K562 (cell line): Measurements from ENCODE around the gene PHKG1. TPM values are rescaled to one million over a fixed set of nuclear protein-coding genes. Genes with fewer than 3 reads are reported as not detected.
A peak's percentile ranks its signal among the peaks of the same experiment; 100 is the strongest.

Experiments
- ATAC-seq: fragments of 200-7000 bp; cut with Tn5 transposase; 3 replicates; pipeline ENCODE4 v1.9.1; 2020; ENCODE audit warnings: moderate library complexity
- BruUV-seq: library from RNA; stranded (reverse); fragments of 400-500 nt; replicated peaks from 2 replicates; lab custom pipeline; 2021; lab: Mats Ljungman, UMichigan
- CTCF ChIA-PET: fragments of 300-600 bp; formaldehyde crosslinking; extraction: SDS; loops from one replicate; lab custom pipeline; 2021; ENCODE audit warnings: low intra/inter-chr PET ratio; lab: Yijun Ruan, JAX
- POLR2A ChIA-PET: fragments of 300-600, 350-650 bp; sonication (Branson Sonifier 250); formaldehyde crosslinking; extraction: SDS; loops from one replicate; lab custom pipeline; 2021; ENCODE audit warnings: antibody characterized with exemption, inconsistent platforms; lab: Yijun Ruan, JAX
- DNase-seq, 4 experiments: peaks; one replicate each; pipeline versions ENCODE4 v3.0.0 to v3.0.0-alpha.2; 2011 to 2018; ENCODE audit warnings: low spot score in 3 of 4, mixed read lengths in 3 of 4; ENCODE audit errors: extremely low read depth in 1 of 4
- FAIRE-seq: peaks from 2 replicates; lab custom pipeline; 2011; peaks lifted over from hg19 to GRCh38; lab: Jason Lieb, UNC
- H2AFZ ChIP-seq: 2 replicates; pipeline ENCODE4 v1.6.0; 2011; ENCODE audit warnings: low read depth, low read length, control low read depth, inconsistent platforms
- H3K27ac ChIP-seq: fragments of 200-600 bp; 3 replicates; pipeline ENCODE4 v1.8.0; 2011; ENCODE audit warnings: low read depth, mild to moderate bottlenecking, control low read depth, inconsistent platforms, low read length, moderate library complexity, mixed read lengths; ENCODE audit errors: extremely low read depth
- H3K27me3 ChIP-seq, 2 experiments: fragments of 300-600 bp in 1 of 2; 2 replicates in 1 of 2; 3 replicates in 1 of 2; pipeline versions ENCODE4 v1.6.0 to v1.8.0; 2011; ENCODE audit warnings: inconsistent platforms in 2 of 2, low read length in 2 of 2, mild to moderate bottlenecking in 1 of 2, mixed read lengths in 1 of 2, moderate library complexity in 1 of 2; ENCODE audit not compliant: control insufficient read depth in 2 of 2, insufficient read depth in 2 of 2
- H3K36me3 ChIP-seq: fragments of 300-600 bp; 3 replicates; pipeline ENCODE4 v1.8.0; 2011; ENCODE audit warnings: mild to moderate bottlenecking, low read length, inconsistent platforms; ENCODE audit not compliant: control insufficient read depth, insufficient read depth
- H3K4me1 ChIP-seq, 2 experiments: fragments of 200-600 bp in 1 of 2; replicated peaks in 1 of 2; 2 replicates in 1 of 2; 3 replicates in 1 of 2; pipeline versions ENCODE4 v1.5.1 to v1.8.0; 2011; ENCODE audit warnings: inconsistent platforms in 2 of 2, low read length in 2 of 2, mild to moderate bottlenecking in 1 of 2, mixed read lengths in 1 of 2, moderate library complexity in 1 of 2; ENCODE audit not compliant: control insufficient read depth in 2 of 2, insufficient read depth in 2 of 2
- H3K4me2 ChIP-seq: 2 replicates; pipeline ENCODE4 v1.6.1; 2011; ENCODE audit warnings: low read length, control low read depth, inconsistent platforms, mixed read lengths; ENCODE audit not compliant: insufficient read depth
- H3K4me3 ChIP-seq: fragments of 200-600 bp; sonication (generic), shearing (Covaris generic); 2 replicates; pipeline ENCODE4 v1.5.1; 2016; ENCODE audit warnings: control low read depth, inconsistent platforms
- H3K79me2 ChIP-seq: fragments of 200-600 bp; 3 replicates; pipeline ENCODE4 v1.8.0; 2011; ENCODE audit warnings: low read length, inconsistent platforms; ENCODE audit not compliant: control insufficient read depth, insufficient read depth
- H3K9ac ChIP-seq, 2 experiments: 2 replicates each; pipeline versions ENCODE4 v1.6.0 to v1.6.1; 2011; ENCODE audit warnings: low read depth in 2 of 2, low read length in 2 of 2, control low read depth in 1 of 2, inconsistent platforms in 1 of 2, mild to moderate bottlenecking in 1 of 2, mixed read lengths in 1 of 2; ENCODE audit not compliant: insufficient read depth in 1 of 2
- H3K9me1 ChIP-seq: one replicate; pipeline ENCODE4 v1.6.0; 2011; ENCODE audit warnings: inconsistent platforms, mild to moderate bottlenecking, low read length, moderate library complexity; ENCODE audit not compliant: control insufficient read depth, insufficient read depth
- H3K9me3 ChIP-seq: replicated peaks from 2 replicates; pipeline ENCODE4 v1.5.1; 2011; ENCODE audit warnings: low read depth, low read length, inconsistent platforms; ENCODE audit not compliant: control insufficient read depth, insufficient read depth
- H4K20me1 ChIP-seq: replicated peaks from 2 replicates; pipeline ENCODE4 v1.6.1; 2011; ENCODE audit warnings: low read length, inconsistent platforms, mixed read lengths; ENCODE audit not compliant: control insufficient read depth, insufficient read depth
- ARHGAP35 ChIP-seq: fragments of 450-650 bp; IDR thresholded peaks from 2 replicates; pipeline ENCODE4 v1.6.1; 2018; ENCODE audit not compliant: partially characterized antibody
- ARNT ChIP-seq, 2 experiments: fragments of 450-650 bp; IDR thresholded peaks; 2 replicates each; pipeline ENCODE4 v1.6.1; 2016; ENCODE audit warnings: mild to moderate bottlenecking in 1 of 2
- BCLAF1 ChIP-seq, 2 experiments: fragments of 450-650 bp in 1 of 2; IDR thresholded peaks; 2 replicates each; pipeline ENCODE4 v1.6.1; 2011 to 2017; ENCODE audit warnings: low read depth in 2 of 2, antibody characterized with exemption in 1 of 2, borderline replicate concordance in 1 of 2, low read length in 1 of 2, mild to moderate bottlenecking in 1 of 2, mixed read lengths in 1 of 2; ENCODE audit not compliant: control insufficient read depth in 1 of 2
- CBX5 ChIP-seq: IDR thresholded peaks from 2 replicates; pipeline ENCODE4 v1.6.1; 2014; ENCODE audit warnings: low read depth, borderline replicate concordance
- DDX20 ChIP-seq: fragments of 450-650 bp; IDR thresholded peaks from 2 replicates; pipeline ENCODE4 v1.6.1; 2016; ENCODE audit warnings: missing genetic modification characterization, low read depth, mild to moderate bottlenecking, missing compliant biosample characterization, moderate library complexity
- GTF2A2 ChIP-seq: IDR thresholded peaks from 2 replicates; pipeline ENCODE4 v1.6.1; 2016; ENCODE audit warnings: mild to moderate bottlenecking, missing genetic modification characterization, missing compliant biosample characterization
- HNRNPUL1 ChIP-seq: fragments of 200-400 bp; formaldehyde crosslinking; IDR thresholded peaks from 2 replicates; pipeline ENCODE4 v1.6.1; 2017; ENCODE audit warnings: low read length
- KHSRP ChIP-seq: fragments of 450-650 bp; IDR thresholded peaks from 2 replicates; pipeline ENCODE4 v1.6.1; 2017
- PKNOX1 ChIP-seq: fragments of 450-650 bp; IDR thresholded peaks from 2 replicates; pipeline ENCODE4 v1.6.1; 2016
- WGBS: fragments of 100-300 bp; shearing (Covaris generic); methylation state at CpG from one replicate; pipeline ENCODE4 v1.1.6; 2016; ENCODE audit warnings: low coverage, mixed read lengths; ENCODE audit not compliant: insufficient coverage; ENCODE audit errors: missing lambda C conversion rate; 5-methylcytosine and 5-hydroxymethylcytosine counted together
- in situ Hi-C: fragments of 300-500 bp; cut with MboI; formaldehyde crosslinking; loops from 4 replicates; pipeline ENCODE4 v1.15.0; 2018; ENCODE audit warnings: inconsistent platforms, mixed read lengths
- intact Hi-C: fragments of 100-400 bp; cut with micrococcal nuclease; formaldehyde crosslinking; loops from 2 replicates; pipeline ENCODE4 v1.14.2; 2022
- polyA plus RNA-seq, 8 experiments: library from polyadenylated mRNA; depleted of rRNA in 4 of 8; stranded (reverse) in 5 of 8; unstranded in 3 of 8; fragments of >200 nt; fragmentation: Nextera tagmentation in 2 of 8; fragmentation: Illumina TruSeq in 1 of 8; extraction: Ambion mirVana in 2 of 8; extraction: Trizol in 1 of 8; gene quantifications; 2 replicates each; pipeline versions ENCODE4 v1.2.1 to v1.2.3, GENCODE V29; 2011 to 2014; ENCODE audit warnings: inconsistent platforms in 1 of 8, missing spikeins in 1 of 8
- total RNA-seq, 7 experiments: library from RNA; depleted of rRNA in 6 of 7; stranded (reverse); fragments of >200 nt in 6 of 7; fragmentation: Illumina TruSeq in 2 of 7; extraction: Trizol in 2 of 7; gene quantifications; 2 replicates each; pipeline versions ENCODE4 v1.2.1 to v1.2.3, GENCODE V29; 2011 to 2021; ENCODE audit warnings: low replicate concordance in 1 of 7
- TF ChIP-seq, protein P1 (sequence below): fragments of 450-650 bp; IDR thresholded peaks from 2 replicates; pipeline ENCODE4 v1.7.1; 2018; ENCODE audit warnings: mild to moderate bottlenecking, low read depth; ENCODE audit not compliant: partially characterized antibody

Gene PHKG1
- total and polyA plus RNA-seq, 9 of the 15 experiments (the other 6 are each of a cell fraction or from before 2014, with no cell fraction given) = 0.10 to 0.83 (median 0.46) TPM

- Histone ChIP-seq H3K4me2 (peak overlapping the region; percentile 82), H3K36me3 (peaks cover 61% of the 10 kb centered on the region), H4K20me1 (no peaks in the 10 kb centered on the region; the same call in 1 of the 2 replicates), H3K79me2 (peaks cover 49% of the 10 kb centered on the region), H3K4me1 (peaks cover 28 to 40% of the 10 kb centered on the region in 2 experiments), H3K9me1 (no peaks in the 10 kb centered on the region), H3K9ac (peak overlapping the region in 1 of 2 experiments; percentile 79; a peak in 2 of 4 replicates), H2AFZ (no peak overlapping the region), H3K4me3 (peak overlapping the region; percentile 57; the same call in 1 of the 2 replicates), H3K27ac (peak overlapping the region; percentile 86), H3K27me3 (no peaks in the 10 kb centered on the region), H3K9me3 (no peaks in the 10 kb centered on the region)
- FAIRE-seq (no peak), ATAC-seq (peak; percentile 13), DNase-seq (no peak)
- CTCF ChIA-PET = interaction anchor here (0.6 kb wide), 1 partner anchor 39 kb away, joined by 4 read pairs; no protein-coding TSS in a partner anchor
- TF ChIP-seq BCLAF1 (IDR thresholded peaks at IDR 0.05; ENCODE audit: borderline replicate concordance in 1 of 2, control insufficient read depth in 1 of 2, low read depth in 2 of 2, low read length in 1 of 2) = 0 out of 4 replicates have a peak, but pooled peaks of 1 of the 2 experiments have one; percentile 33
- 0 out of 2 replicates have a peak, but pooled peaks have one; percentile 21 for TF ChIP-seq DDX20 (tag)
- 0 out of 2 replicates have a peak, but pooled peaks have one; percentile 3 for TF ChIP-seq PKNOX1
- no peak for TF ChIP-seq CBX5
- TF ChIP-seq GTF2A2 (tag) = no peak
- TF ChIP-seq ARNT (IDR thresholded peaks at IDR 0.05) = peak in 1 of 2 experiments; percentile 24; a peak in 1 of 4 replicates
- TF ChIP-seq KHSRP = 0 out of 2 replicates have a peak, but pooled peaks have one; percentile 11
- TF ChIP-seq ARHGAP35 = peak; percentile 39
- TF ChIP-seq HNRNPUL1 = no peak
- TF ChIP-seq, protein P1, sequence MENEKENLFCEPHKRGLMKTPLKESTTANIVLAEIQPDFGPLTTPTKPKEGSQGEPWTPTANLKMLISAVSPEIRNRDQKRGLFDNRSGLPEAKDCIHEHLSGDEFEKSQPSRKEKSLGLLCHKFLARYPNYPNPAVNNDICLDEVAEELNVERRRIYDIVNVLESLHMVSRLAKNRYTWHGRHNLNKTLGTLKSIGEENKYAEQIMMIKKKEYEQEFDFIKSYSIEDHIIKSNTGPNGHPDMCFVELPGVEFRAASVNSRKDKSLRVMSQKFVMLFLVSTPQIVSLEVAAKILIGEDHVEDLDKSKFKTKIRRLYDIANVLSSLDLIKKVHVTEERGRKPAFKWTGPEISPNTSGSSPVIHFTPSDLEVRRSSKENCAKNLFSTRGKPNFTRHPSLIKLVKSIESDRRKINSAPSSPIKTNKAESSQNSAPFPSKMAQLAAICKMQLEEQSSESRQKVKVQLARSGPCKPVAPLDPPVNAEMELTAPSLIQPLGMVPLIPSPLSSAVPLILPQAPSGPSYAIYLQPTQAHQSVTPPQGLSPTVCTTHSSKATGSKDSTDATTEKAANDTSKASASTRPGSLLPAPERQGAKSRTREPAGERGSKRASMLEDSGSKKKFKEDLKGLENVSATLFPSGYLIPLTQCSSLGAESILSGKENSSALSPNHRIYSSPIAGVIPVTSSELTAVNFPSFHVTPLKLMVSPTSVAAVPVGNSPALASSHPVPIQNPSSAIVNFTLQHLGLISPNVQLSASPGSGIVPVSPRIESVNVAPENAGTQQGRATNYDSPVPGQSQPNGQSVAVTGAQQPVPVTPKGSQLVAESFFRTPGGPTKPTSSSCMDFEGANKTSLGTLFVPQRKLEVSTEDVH = peak; percentile 31
- WGBS = 21% methylated on average over 7 of the region's 7 CpGs
- TSS peak; percentile 84 for BruUV-seq
- POLR2A ChIA-PET = interaction anchor here (0.8 to 5.0 kb wide), 6 partner anchors 9 to 41 kb away, joined by 3 to 40 read pairs (median 3); partner anchors contain the start of genes CCT6A and PSPH
- intact Hi-C loops (no loop called here), in situ Hi-C loops (no loop called here)
These were observed 29.3 kb downstream of the PHKG1 start for GRCh38 chr7:56063500-56063881.
